ENCODE measurements around the gene IPO4.

Gene IPO4

GRCh38 chr14:24150993-24151392 is 37.6 kb downstream of the IPO4 start:
- in situ Hi-C loops (cut with HindIII; ENCODE audit: low sequenced_read_pairs), result no loop called here

GRCh38 chr14:24150567-24150966 is 38.0 kb downstream of the IPO4 start:
- in situ Hi-C loops (cut with HindIII; ENCODE audit: low sequenced_read_pairs), result no loop called here

- in situ Hi-C loops (cut with HindIII; ENCODE audit: low sequenced_read_pairs), result no loop called here
Measured at GRCh38 chr14:24150061-24150460, 38.6 kb downstream of the IPO4 start.

- in situ Hi-C loops (cut with HindIII; ENCODE audit: low sequenced_read_pairs), result no loop called here
Measured at GRCh38 chr14:24149302-24149969, 39.2 kb downstream of the IPO4 start.

- in situ Hi-C loops (cut with HindIII; ENCODE audit: low sequenced_read_pairs), result no loop called here
Measured at GRCh38 chr14:24147761-24148428, 40.7 kb downstream of the IPO4 start.

GRCh38 chr14:24146978-24147760 is 41.4 kb downstream of the IPO4 start, which contains the start of gene RNF31:
TSS of gene RNF31 (plus strand) at chr14:24147498. CDS start at chr14:24147699, 201 bp downstream.
- in situ Hi-C loops (cut with HindIII; ENCODE audit: low sequenced_read_pairs), result no loop called here

- in situ Hi-C loops (cut with HindIII; ENCODE audit: low sequenced_read_pairs), result no loop called here
Measured at GRCh38 chr14:24146453-24146977, 42.1 kb downstream of the IPO4 start, which contains the start of gene PSME2. TSS of gene PSME2 (minus strand) at chr14:24146610. CDS start at chr14:24146581, 29 bp downstream.

GRCh38 chr14:24145690-24146452 is 42.7 kb downstream of the IPO4 start:
- in situ Hi-C loops (cut with HindIII; ENCODE audit: low sequenced_read_pairs), result no loop called here

GRCh38 chr14:24145219-24145618 is 43.4 kb downstream of the IPO4 start:
- in situ Hi-C loops (cut with HindIII; ENCODE audit: low sequenced_read_pairs), result no loop called here

GRCh38 chr14:24144451-24144850 is 44.2 kb downstream of the IPO4 start:
- in situ Hi-C loops (cut with HindIII; ENCODE audit: low sequenced_read_pairs), result no loop called here

GRCh38 chr14:24143511-24143910 is 45.1 kb downstream of the IPO4 start:
- in situ Hi-C loops (cut with HindIII; ENCODE audit: low sequenced_read_pairs), result no loop called here

- in situ Hi-C loops (cut with HindIII; ENCODE audit: low sequenced_read_pairs), result no loop called here
Measured at GRCh38 chr14:24141097-24141880, 47.3 kb downstream of the IPO4 start, which contains the start of gene EMC9. TSS of gene EMC9 (minus strand) at chr14:24141591. CDS start at chr14:24141304, 287 bp downstream.

- in situ Hi-C loops (cut with HindIII; ENCODE audit: low sequenced_read_pairs), result no loop called here
Measured at GRCh38 chr14:24139272-24139934, 49.2 kb downstream of the IPO4 start.

GRCh38 chr14:24138396-24139271 is 50.0 kb downstream of the IPO4 start:
- in situ Hi-C loops (cut with HindIII; ENCODE audit: low sequenced_read_pairs), result no loop called here

GRCh38 chr14:24137529-24138395 is 50.9 kb downstream of the IPO4 start:
- in situ Hi-C loops (cut with HindIII; ENCODE audit: low sequenced_read_pairs), result no loop called here

GRCh38 chr14:24136684-24137528 is 51.7 kb downstream of the IPO4 start:
- in situ Hi-C loops (cut with HindIII; ENCODE audit: low sequenced_read_pairs), result no loop called here
